KMS-11 (cell line): ENCODE results near the gene TMEM204.

Experiments
- H2AFZ ChIP-seq: fragments of 200-600 bp; sonication (generic); 2 replicates; pipeline ENCODE4 v1.6.1; 2016; ENCODE audit warnings: antibody characterized with exemption, mixed run types, low read depth
- H3K27ac ChIP-seq: fragments of 200-600 bp; sonication (generic); 2 replicates; pipeline ENCODE4 v1.6.1; 2016; ENCODE audit warnings: mild to moderate bottlenecking, mixed run types
- H3K27me3 ChIP-seq: fragments of 200-600 bp; sonication (generic); 2 replicates; pipeline ENCODE4 v1.6.1; 2017; ENCODE audit warnings: mild to moderate bottlenecking, low read depth, mixed run types, moderate library complexity; ENCODE audit not compliant: insufficient read depth
- H3K36me3 ChIP-seq: fragments of 200-600 bp; sonication (generic); 2 replicates; pipeline ENCODE4 v1.6.1; 2017; ENCODE audit warnings: mild to moderate bottlenecking, mixed run types; ENCODE audit not compliant: insufficient read depth
- H3K4me1 ChIP-seq: fragments of 200-600 bp; sonication (generic); 2 replicates; pipeline ENCODE4 v1.6.1; 2016; ENCODE audit warnings: mild to moderate bottlenecking, low read depth, mixed run types; ENCODE audit not compliant: poor library complexity, severe bottlenecking
- H3K4me2 ChIP-seq: fragments of 200-600 bp; sonication (generic); 2 replicates; pipeline ENCODE4 v1.7.0; 2016; ENCODE audit warnings: mild to moderate bottlenecking, mixed run types
- H3K4me3 ChIP-seq: fragments of 200-600 bp; sonication (generic); IDR thresholded peaks from 2 replicates; pipeline ENCODE4 v1.6.1; 2017; ENCODE audit warnings: low read depth, low read length, mixed read lengths; ENCODE audit not compliant: insufficient read depth
- H3K79me2 ChIP-seq: fragments of 200-600 bp; sonication (generic); 2 replicates; pipeline ENCODE4 v1.6.1; 2016; ENCODE audit warnings: low read depth, mixed run types; ENCODE audit not compliant: insufficient read depth
- H3K9ac ChIP-seq: fragments of 200-600 bp; sonication (generic); 2 replicates; pipeline ENCODE4 v1.6.1; 2016; ENCODE audit warnings: mild to moderate bottlenecking, mixed run types
- H4K20me1 ChIP-seq: fragments of 200-600 bp; sonication (generic); 2 replicates; pipeline ENCODE4 v1.6.1; 2016; ENCODE audit warnings: mild to moderate bottlenecking, mixed run types; ENCODE audit not compliant: insufficient read depth
- TF ChIP-seq, protein P1 (sequence below): fragments of 200-600 bp; sonication (generic); conservative IDR thresholded peaks from 2 replicates; pipeline ENCODE4 v1.6.1; 2017; ENCODE audit warnings: low read depth, mild to moderate bottlenecking, antibody characterized with exemption, low read length, moderate library complexity, mixed read lengths

The TMEM204 gene

GRCh38 chr16:1596516-1596915, 63.0 kb downstream of the TMEM204 start:
- TF ChIP-seq, protein P1, sequence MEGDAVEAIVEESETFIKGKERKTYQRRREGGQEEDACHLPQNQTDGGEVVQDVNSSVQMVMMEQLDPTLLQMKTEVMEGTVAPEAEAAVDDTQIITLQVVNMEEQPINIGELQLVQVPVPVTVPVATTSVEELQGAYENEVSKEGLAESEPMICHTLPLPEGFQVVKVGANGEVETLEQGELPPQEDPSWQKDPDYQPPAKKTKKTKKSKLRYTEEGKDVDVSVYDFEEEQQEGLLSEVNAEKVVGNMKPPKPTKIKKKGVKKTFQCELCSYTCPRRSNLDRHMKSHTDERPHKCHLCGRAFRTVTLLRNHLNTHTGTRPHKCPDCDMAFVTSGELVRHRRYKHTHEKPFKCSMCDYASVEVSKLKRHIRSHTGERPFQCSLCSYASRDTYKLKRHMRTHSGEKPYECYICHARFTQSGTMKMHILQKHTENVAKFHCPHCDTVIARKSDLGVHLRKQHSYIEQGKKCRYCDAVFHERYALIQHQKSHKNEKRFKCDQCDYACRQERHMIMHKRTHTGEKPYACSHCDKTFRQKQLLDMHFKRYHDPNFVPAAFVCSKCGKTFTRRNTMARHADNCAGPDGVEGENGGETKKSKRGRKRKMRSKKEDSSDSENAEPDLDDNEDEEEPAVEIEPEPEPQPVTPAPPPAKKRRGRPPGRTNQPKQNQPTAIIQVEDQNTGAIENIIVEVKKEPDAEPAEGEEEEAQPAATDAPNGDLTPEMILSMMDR = no peak
- Histone ChIP-seq H3K79me2 (no peaks in the 10 kb centered on the region), H3K4me3 (no peak overlapping the region), H3K9ac (no peak overlapping the region), H3K4me2 (no peak overlapping the region), H3K27me3 (no peaks in the 10 kb centered on the region), H4K20me1 (no peaks in the 10 kb centered on the region), H2AFZ (no peak overlapping the region), H3K4me1 (no peaks in the 10 kb centered on the region), H3K36me3 (no peaks in the 10 kb centered on the region), H3K27ac (no peak overlapping the region)

- Histone ChIP-seq H2AFZ (no peak overlapping the region), H3K4me3 (no peak overlapping the region), H3K9ac (no peak overlapping the region), H3K79me2 (no peaks in the 10 kb centered on the region), H3K36me3 (no peaks in the 10 kb centered on the region), H3K27me3 (no peaks in the 10 kb centered on the region), H3K4me2 (no peak overlapping the region), H3K27ac (no peak overlapping the region), H3K4me1 (no peaks in the 10 kb centered on the region), H4K20me1 (no peaks in the 10 kb centered on the region)
- TF ChIP-seq, protein P1 = no peak
Measured at GRCh38 chr16:1597154-1597553, 63.7 kb downstream of the TMEM204 start.

GRCh38 chr16:1601031-1601430, 67.6 kb downstream of the TMEM204 start:
- Histone ChIP-seq H3K9ac (no peak overlapping the region), H3K27me3 (no peaks in the 10 kb centered on the region), H4K20me1 (no peaks in the 10 kb centered on the region), H2AFZ (no peak overlapping the region), H3K79me2 (no peaks in the 10 kb centered on the region), H3K36me3 (no peaks in the 10 kb centered on the region), H3K4me3 (no peak overlapping the region), H3K4me1 (no peaks in the 10 kb centered on the region), H3K27ac (no peak overlapping the region), H3K4me2 (no peak overlapping the region)
- TF ChIP-seq, protein P1 = no peak

- H3K4me2 ChIP-seq = no peak overlapping the region
- H3K27me3 ChIP-seq = no peaks in the 10 kb centered on the region
- H2AFZ ChIP-seq = no peak overlapping the region
- H3K36me3 ChIP-seq = no peaks in the 10 kb centered on the region
- no peaks in the 10 kb centered on the region for H3K79me2 ChIP-seq
- H3K27ac ChIP-seq = no peak overlapping the region
- TF ChIP-seq, protein P1 = no peak
- H3K9ac ChIP-seq = no peak overlapping the region
- no peak overlapping the region for H3K4me3 ChIP-seq
- H4K20me1 ChIP-seq = no peaks in the 10 kb centered on the region
- H3K4me1 ChIP-seq = no peaks in the 10 kb centered on the region
Measured at GRCh38 chr16:1601489-1601888, 68.0 kb downstream of the TMEM204 start.
